NCI-H2196 treated with DMSO at 0.1 percent for 48 hours (cell line): ENCODE measurements around the gene MAOA.
"Not testable (repeated sequence)": the region's sequence is repeated elsewhere in the genome, so short reads cannot be mapped to it uniquely, and the experiment has no call there.

ENCODE experiments used
- DNase-seq: peaks from one replicate; lab custom pipeline; 2025; ENCODE audit not compliant: unreplicated experiment; lab: John Stamatoyannopoulos, UW

The MAOA gene

DNA sequence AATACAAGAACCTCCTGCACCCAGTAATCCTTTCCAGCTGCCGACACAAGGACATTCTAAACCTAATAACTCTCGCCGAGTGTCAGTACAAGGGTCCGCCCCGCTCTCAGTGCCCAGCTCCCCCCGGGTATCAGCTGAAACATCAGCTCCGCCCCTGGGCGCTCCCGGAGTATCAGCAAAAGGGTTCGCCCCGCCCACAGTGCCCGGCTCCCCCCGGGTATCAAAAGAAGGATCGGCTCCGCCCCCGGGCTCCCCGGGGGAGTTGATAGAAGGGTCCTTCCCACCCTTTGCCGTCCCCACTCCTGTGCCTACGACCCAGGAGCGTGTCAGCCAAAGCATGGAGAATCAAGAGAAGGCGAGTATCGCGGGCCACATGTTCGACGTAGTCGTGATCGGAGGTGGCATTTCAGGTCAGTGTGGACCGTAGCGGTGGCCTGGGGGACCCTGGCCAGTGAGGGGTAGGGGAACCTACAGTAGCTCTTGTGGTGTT is at the start of gene MAOA:
TSS of gene MAOA (plus strand) at position 295 of the 490 bp plus-strand sequence. CDS start at position 338, 43 bp downstream.
- DNase-seq, result no peak

DNA sequence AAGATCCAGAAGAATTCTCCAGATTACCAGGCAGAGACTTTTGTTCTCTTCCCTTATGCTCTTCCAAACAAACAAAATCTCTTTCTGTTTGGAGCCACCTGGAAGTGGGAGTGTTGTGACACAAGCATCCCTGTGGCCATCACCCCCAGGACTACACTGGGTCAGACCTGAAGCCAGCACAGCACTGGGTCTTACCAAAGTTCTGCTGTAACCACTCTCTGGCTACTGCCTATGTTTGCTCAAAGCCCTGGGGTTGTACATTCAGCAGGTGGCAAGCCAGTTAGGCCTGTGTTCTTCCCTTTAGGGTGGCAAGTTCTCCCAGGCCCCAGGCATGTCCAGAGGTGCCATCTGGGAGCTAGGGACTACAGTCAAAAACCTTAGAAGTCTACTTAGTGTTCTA is 43.7 kb upstream of the MAOA start:
- DNase-seq, result no peak

DNA sequence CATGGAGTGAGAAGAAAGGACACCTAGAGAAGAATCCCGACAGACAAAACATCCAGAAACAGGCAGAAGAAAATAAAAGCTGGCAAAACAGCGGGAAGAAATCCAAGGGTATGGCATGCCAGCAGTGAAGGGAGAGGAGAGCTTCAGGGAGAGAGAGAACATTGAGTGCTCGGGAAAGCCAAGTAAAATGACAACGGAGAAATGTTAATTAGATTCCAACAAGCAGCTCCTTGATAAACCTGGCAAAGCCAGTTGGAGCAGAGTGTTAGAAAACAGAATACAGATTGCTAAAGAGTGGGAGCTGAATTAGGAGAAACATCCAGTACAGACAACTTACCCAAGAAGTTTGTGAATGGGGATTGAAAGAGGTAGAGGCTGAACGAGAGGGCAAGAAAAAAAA is 40.4 kb upstream of the MAOA start:
- DNase-seq, result no peak

DNA sequence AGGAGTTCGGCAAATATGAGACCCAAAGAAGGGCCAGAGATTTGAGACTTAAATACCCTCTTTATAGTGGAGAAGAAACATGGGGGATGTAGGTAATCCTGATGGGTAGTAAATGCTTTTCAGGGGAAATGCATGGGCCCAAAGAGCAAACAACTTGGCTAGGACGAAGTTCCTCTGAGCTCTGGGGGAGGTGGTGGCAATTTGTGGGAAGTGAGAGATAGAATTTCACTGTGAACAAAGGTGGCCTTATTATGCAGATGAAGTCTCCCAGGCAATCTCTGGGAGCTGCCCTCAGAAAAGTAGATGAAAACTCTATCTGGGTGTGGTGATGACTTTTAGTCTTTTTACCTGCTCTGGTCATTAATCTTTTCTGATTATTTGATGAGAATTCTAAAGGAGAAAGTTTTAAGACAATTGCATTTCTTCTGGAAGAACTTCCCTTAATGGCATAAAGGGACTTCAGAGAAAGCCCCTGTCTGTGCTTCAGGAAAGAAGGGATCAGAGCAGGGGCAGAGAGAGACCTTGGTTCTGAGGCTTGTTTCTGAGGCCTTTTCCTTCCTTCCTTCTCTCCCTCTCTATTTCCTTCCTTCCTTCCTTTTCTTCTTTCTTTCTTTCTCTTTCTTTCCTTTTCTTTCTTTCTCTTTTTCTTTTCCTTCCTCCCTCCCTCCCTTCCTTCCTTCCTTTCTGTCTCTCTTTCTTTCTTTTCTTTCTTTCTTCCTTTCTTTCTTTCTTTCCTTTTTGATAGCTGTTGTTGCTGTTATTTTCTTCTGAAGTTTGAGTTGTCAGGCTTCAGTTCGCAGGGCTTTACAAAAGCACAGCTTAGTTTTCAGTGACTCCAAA is 37.5 kb upstream of the MAOA start:
- no peak for DNase-seq

GRCh38 chrX:43619861-43620260 is 36.2 kb upstream of the MAOA start:
- not testable (repeated sequence) for DNase-seq

DNA sequence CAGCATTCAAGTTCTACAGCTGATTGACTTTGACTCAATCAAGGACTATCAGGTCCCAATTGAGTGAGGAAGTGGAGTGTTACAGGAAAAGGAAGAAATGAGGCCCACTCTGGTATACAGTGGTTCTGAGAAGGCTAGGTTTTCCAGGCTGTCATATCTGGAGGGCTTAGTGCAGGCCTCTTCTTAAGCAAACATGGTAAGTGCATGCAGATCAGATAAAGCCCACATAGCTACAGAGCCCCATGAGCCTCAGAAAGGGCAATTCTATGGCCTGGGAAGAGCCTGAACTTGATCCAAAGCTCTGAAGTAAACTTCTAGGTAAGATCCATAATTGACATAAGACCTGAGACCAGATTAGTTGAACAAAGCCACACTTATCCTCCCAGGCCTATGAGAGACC is 29.0 kb upstream of the MAOA start:
- no peak for DNase-seq

- no peak for DNase-seq
Observed at GRCh38 chrX:43627669-43628068, 28.4 kb upstream of the MAOA start.

DNA sequence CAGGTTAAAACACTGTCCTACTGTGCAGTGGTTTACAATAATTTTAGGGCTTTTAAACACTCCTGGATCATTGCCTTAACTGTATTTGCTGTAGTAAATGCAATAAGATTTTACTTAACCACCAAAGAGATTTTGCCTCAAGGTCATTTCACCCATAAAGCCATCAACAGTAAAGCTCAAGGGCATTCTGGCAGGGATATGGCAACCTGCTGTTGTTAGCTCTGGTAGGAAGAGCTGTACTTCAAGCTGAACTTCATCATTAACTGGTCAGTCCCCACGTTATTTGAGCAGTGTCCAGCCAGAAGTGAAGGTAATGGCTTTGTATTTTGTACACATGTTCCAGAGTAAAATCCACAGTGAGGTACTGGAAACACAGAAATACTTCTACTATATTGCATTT is 26.9 kb upstream of the MAOA start:
- no peak for DNase-seq

GRCh38 chrX:43631841-43632240 is 24.3 kb upstream of the MAOA start:
- DNase-seq, result no peak

- DNase-seq, result no peak
Observed at GRCh38 chrX:43633081-43633480, 23.0 kb upstream of the MAOA start.

- no peak for DNase-seq
Observed at GRCh38 chrX:43633757-43634156, 22.3 kb upstream of the MAOA start.

DNA sequence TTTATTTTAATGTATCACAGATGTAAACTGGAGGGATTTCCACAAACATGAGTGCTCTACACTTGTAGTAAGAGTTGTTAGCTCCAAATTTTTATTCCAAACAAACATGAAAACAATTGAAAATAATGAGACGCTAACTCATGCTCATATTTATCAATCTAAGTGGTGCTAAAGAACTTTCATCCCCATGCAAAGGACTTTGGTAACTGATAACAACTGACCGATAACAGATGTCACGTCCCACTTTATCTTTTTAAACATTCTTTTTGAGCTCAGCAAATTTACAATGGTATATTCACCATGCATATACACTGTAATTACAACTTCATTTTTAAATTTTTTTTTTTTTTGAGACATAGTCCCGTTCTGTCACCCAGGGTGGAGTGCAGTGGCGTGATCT is 15.6 kb upstream of the MAOA start:
- no peak for DNase-seq

GRCh38 chrX:43641691-43642090 is 14.4 kb upstream of the MAOA start:
- DNase-seq, result no peak

- no peak for DNase-seq
Observed at GRCh38 chrX:43643201-43643600, 12.9 kb upstream of the MAOA start.

GRCh38 chrX:43643662-43644061 is 12.4 kb upstream of the MAOA start:
- DNase-seq, result no peak

GRCh38 chrX:43644124-43644701 is 11.9 kb upstream of the MAOA start:
- DNase-seq, result no peak

- no peak for DNase-seq
Observed at GRCh38 chrX:43646800-43647199, 9.3 kb upstream of the MAOA start.

- peak; percentile 47 for DNase-seq
Observed at GRCh38 chrX:43654431-43655150, 1.5 kb upstream of the MAOA start.

DNA sequence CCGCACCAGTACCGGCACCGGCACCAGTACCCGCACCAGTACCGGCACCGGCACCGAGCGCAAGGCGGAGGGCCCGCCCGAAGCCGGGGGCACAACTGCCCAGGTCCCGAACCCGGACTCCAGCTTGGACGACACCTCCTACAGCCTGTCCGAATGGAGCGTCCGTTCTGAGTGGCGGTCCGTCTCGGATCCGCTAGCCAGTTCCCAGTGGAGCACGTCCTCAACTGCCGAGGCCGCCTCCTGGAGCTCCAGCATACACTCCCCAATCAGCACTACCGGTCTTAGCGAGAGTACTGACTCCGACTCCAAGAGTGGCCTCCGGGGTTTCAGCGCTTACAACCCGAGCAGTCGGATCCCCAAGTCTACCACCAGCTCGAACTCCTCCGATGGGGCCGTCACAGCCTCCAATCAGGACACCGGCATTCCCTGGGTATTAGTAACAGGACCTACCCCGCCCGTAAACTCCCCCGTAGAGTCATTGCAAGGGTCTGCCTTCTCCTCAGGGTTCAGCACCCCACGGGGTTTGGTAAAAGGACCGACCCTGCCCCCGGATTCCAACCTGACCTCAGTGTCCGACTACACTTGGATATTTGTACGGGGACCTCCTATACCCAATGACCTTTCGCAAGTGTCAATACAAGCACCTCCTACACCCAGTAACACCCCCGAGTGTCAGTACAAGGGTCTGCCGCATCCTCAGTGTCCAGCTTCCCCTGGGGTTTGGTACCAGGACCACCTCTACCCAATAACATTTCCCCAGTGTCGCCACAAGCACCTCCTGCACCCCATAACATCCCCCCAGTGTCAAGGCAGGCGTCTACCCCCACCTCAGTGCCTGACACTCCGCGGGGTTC is 721 bp upstream of the MAOA start:
- no peak for DNase-seq

- no peak for DNase-seq
Observed at GRCh38 chrX:43657671-43658070, 1.6 kb downstream of the MAOA start.
